Suprapubic skin (tissue), 4 donors: Measurements from ENCODE around the gene NOD1.

ENCODE experiments used
- CTCF ChIP-seq, 2 donors: fragments of 200-600 bp in 1 of 2; fragments of 450-650 bp in 1 of 2; sonication (generic) in 1 of 2; IDR thresholded peaks; one replicate each; pipeline ENCODE4 v1.5.1; 2016 to 2019; ENCODE audit warnings: antibody characterized with exemption in 2 of 2, mild to moderate bottlenecking in 1 of 2, moderate library complexity in 1 of 2
- POLR2A ChIP-seq, 2 donors: fragments of 450-650 bp; IDR thresholded peaks; one replicate each; pipeline ENCODE4 v1.6.1; 2017; ENCODE audit warnings: antibody characterized with exemption in 2 of 2, mild to moderate bottlenecking in 2 of 2, moderate library complexity in 2 of 2
- POLR2AphosphoS5 ChIP-seq, 3 donors: sonication (generic); formaldehyde crosslinking; IDR thresholded peaks; one replicate each; pipeline ENCODE4 v1.6.1; 2017; ENCODE audit warnings: antibody characterized with exemption in 3 of 3

GRCh38 chr7:30470163-30470770 is 8.3 kb downstream of the NOD1 start:
- TF ChIP-seq CTCF (IDR thresholded peaks at IDR 0.05) (no peak), POLR2A (IDR thresholded peaks at IDR 0.05) (no peak), POLR2AphosphoS5 (IDR thresholded peaks at IDR 0.05) (peak in 1 of 3 donors; percentile 16)
